Posterior vena cava (tissue), 2 donors: ENCODE data around the gene POLR2J3. TPM values are rescaled to one million over a fixed set of nuclear protein-coding genes. Genes with fewer than 3 reads are reported as not detected.
"Not testable (repeated sequence)": the region's sequence is repeated elsewhere in the genome, so short reads cannot be mapped to it uniquely, and the experiment has no call there.

Source experiments
- DNase-seq: peaks from one replicate; pipeline ENCODE4 v3.0.0-alpha.2; 2020; ENCODE audit warnings: low spot score
- intact Hi-C, 2 donors: fragments of 100-400 bp; cut with DNase I; formaldehyde crosslinking; loops; one replicate each; pipeline versions ENCODE4 v1.14.1 to v1.14.2; 2022 to 2023
- total RNA-seq, 2 donors: library from RNA; stranded (reverse); fragmentation: NEBNext Ultra II Directional; extraction: Animal tissue kit (Norgen Biotek cat#: 25700); gene quantifications; one replicate each; pipeline ENCODE4 v1.2.1, GENCODE V29; 2021
- donor health status: DM: yes; HTN: yes; CAD: no.
- donor health status: DM: yes; HTN: yes; CAD: no.

POLR2J3 gene
- total RNA-seq, 2 donors from 2014 or later: 21.9 to 32.0 TPM

DNA sequence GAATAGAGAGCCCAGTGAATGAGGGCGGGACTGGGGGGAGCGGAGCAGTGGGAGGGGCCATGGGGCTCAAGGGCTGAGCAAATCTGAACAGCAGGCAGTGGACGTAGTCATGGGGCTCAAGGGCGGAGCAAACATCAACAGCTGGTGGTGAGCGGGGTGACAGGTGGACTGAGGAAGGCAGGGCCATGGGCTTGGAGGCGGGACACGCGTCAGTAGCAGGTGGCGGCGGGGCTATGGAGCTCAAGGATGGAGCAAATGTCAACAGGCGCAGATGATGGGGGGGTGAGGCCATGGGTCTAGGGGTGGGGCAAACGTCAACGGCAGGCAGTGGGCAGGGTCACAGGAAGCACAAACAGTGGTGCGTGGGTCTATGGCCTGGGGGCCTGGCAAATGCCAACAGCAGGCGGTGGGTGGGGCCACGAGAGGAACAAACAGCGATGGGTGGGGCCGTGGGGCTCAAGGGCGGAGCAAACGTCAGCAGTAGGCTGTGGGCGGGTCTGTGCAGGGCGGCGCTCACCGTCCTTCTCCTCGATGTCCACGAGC lies 20.2 kb upstream of the POLR2J3 start:
- DNase-seq: peak; percentile 59
- intact Hi-C loops: not testable (repeated sequence)

DNA sequence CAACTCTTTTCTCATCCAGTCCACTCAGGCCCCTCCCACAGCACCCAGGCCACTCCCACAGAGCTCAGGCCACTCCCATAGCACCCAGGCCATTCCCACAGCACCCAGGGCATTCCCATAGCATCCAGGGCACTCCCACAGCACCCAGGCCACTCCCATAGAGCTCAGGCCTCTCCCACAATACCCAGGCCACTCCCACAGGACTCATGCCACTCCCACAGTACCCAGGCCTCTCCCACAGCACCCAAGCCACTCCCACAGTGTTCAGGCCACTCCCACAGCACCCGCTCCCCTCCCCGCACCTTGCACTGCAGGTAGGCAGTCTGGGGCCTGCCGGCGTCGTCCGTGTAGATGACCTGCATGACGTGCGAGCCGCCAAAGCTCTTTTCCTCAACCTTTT lies 17.5 kb upstream of the POLR2J3 start:
- intact Hi-C loops, DNase-seq: not testable (repeated sequence)

DNA sequence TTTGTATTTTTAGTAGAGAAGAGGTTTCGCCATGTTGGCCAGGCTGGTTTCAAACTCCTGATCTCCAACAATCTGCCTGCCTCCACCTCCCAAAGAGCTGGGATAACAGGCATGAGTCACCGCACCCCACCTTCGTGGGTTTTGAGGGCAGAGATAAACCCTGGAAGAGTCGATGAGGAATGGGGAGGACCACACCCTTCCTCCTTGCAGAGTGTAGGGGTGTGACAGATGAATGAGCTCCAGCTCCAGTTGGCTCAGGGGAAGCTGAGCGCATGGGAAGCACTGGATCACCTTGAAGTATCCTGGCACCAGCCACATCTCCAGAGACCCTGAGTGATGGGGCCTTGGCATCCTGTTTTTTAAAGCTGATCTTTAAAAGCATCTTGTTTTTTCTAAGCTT lies 11.1 kb upstream of the POLR2J3 start:
- intact Hi-C loops, DNase-seq: not testable (repeated sequence)

DNA sequence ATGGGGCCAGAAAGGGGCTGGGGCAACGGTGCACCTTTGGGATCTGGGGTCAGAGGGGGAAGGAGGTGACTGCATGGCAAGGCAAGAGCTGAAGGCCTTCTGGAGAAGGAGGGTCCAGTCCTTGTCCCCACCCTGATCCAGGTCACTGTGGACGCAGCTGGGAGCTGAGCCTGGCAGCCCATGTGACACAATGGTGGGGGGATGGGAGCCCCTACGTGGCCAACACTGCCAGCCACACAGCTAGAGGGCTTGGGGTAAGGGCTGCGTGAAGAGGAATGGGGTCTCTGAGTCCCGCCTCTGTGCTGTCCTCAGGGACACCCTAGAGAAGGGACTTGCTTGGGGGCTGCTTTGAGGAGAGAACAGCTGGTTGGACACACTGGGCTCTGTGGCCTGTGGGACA lies 9.3 kb upstream of the POLR2J3 start:
- intact Hi-C loops: not testable (repeated sequence)

DNA sequence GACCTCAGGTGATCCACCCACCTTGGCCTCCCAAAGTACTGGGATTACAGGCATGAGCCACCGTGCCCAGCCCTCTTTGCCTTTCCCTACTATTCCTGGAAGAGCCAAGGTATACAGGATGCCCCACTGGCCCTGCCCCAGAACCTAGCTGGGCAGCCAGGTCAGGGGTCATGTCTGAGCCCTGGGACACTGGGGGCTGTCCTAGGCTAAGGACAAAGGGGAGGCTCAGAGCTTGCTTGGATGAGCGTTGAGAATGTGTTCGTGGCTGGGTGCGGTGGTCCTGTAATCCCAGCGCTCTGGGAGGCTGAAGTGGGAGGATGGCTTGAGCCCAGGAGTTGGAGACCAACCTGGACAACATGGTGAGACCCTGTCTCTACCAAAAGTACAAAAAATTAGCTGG lies 6.1 kb upstream of the POLR2J3 start:
- intact Hi-C loops: not testable (repeated sequence)
- peak; percentile 70 for DNase-seq

More for the DNA sequence above, 9.3 kb upstream of the POLR2J3 start:
- not testable (repeated sequence) for DNase-seq

DNA sequence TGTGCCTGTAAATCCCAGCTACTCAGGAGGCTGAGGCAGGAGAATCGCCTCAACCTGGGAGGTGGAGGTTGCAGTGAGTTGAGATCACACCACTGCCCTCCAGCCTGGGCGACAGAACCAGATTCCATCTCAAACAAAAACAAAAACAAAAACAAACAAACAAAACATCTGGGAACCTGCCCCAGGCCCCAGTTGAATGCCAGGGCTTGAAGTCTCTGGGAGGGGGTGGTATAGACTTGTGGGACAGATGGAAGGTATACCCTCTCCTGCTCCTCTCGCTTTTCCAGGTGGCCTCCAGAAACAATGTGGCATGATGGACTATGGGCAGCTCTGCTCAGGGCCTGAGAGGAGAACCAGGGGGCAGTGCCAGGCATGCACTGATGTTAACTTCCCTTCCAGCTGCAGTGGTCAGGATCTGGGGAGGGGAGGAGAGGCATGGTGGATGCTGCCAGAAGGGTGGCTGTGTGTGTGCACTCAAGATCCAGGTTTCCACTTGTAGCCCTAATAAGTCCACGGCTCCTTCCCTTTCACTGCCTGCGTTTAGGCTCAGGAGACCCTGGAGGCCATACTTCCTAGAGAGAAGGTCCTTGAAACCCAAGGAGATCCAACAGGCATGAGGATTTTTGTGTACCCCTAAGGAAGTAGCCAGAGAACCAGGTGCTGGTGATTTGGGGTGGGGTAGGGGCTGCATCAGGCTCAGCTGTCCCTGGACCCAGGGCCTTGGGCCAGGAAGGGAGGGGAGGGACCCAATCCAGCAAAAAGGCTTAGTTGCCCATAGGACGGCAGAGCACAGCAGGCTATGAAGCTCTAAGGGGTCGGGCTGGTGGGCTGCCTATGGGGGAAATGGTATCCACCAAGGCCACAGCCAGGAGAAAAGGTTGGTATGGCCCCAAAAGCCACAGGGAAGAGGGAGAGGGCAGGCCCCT lies 5.2 kb upstream of the POLR2J3 start:
- intact Hi-C loops: not testable (repeated sequence)
- peak; percentile 69 for DNase-seq

DNA sequence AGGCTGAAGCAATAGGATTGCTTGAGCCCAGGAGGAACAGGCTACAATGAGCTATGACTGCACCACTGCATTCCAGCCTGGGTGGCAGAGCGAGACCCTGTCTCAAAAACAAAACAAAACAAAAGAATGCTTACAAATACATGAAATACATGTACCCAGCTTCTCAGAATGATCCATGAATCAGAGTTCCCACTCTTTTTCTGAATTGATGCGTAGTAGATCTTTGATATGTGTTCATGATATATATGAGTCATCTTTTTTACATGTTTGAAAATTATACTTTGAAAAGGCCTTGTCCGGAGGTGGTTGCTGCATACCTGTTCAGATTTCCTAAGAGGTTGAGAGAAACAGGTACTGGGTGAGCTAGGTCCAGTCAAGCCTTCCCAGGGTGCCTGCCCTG lies 4.0 kb upstream of the POLR2J3 start:
- DNase-seq, intact Hi-C loops: not testable (repeated sequence)

DNA sequence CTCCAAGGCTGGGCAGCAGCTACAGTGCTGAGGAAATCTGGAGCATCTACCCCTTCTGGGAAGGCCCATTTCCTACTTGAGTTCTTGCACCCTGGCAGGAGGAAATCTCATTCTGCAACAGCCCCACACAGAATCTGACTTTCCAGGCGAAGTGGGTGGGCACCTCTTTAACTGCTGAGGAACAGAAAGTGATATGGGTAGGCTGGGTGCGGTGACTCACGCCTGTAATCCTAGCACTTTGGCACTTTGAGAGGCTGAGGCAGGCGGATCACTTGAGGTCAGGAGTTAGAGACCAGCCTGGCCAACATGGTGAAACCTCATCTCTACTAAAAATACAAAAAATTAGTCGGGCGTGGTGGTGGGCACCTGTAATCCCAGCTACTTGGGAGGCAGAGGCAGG lies 2.2 kb upstream of the POLR2J3 start:
- DNase-seq, intact Hi-C loops: not testable (repeated sequence)

DNA sequence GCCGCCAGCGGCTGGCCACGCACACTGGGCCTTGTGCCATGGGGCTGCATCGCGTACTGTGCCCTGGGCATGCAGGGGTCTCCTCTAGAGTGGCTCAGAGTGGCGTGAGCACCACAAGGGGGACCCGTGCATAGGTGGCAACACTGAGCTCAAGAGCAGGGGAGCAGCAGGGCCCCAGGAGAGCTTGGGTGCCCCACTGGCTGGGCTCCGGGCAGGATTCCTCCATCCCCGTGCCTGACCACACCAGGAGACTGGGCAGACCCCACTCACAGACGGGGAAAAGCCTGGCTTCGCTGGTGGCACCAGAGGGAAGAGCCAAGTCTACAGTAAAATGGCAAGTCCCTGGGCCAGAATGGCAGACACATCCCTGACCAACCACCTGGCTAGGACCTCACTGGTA lies 3.8 kb downstream of the POLR2J3 start:
- DNase-seq: peak; percentile 50
- intact Hi-C loops: not testable (repeated sequence)

DNA sequence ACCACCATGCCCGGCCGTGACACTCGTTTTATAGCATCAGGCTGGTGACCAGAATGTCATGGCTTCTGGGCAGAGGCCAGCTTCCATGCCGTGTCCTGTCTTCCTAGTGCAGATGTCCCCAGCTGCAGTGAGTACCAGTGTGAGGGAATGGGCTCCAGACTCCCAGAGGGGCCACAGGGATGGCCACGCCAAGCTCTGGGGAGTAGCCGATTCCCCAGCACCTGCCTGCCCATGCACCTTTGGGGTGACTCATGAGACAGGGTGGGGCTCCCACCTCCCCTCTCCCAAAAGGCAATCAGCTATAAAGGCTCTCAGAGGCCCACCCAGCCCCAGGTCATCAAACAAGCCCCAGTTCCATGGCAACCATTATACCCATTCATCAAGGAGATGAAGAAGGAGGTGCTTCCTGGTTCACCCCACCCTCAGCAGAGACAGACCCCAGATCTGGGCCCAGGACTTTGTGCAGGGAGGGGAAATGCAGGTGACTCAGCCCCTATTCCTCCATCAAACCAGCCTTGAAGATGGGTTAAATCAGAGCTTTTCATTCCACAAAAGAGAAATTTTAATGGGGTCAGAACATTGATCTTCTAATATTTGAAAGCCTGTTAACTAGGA lies 21.5 kb downstream of the POLR2J3 start, which contains the start of gene SPDYE2:
Gene SPDYE2 (plus strand): TSS at position 419 of the 615 bp plus-strand sequence. CDS start 2,030 bp downstream, outside the sequence.
- intact Hi-C loops, DNase-seq: not testable (repeated sequence)

DNA sequence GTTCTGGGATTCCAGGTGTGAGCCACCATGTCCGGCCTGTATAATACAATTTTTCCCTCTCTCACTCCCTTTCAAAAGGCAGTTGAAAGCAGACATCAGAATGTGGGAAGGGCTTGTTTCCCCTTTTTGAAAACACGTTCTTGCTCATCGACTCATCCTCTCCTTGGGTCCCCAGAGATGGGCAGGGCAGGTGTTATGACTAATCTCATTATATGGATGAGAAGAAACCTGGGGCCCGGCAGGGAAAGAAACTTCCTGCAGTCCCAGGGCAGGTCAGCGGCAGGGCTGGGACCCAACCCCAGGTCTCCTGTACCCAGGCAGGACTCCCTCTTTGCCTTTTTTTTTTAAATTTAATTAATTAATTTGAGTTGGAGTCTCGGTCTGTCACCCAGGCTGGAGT lies 26.0 kb downstream of the POLR2J3 start:
- DNase-seq: peak; percentile 50
- intact Hi-C loops: not testable (repeated sequence)

DNA sequence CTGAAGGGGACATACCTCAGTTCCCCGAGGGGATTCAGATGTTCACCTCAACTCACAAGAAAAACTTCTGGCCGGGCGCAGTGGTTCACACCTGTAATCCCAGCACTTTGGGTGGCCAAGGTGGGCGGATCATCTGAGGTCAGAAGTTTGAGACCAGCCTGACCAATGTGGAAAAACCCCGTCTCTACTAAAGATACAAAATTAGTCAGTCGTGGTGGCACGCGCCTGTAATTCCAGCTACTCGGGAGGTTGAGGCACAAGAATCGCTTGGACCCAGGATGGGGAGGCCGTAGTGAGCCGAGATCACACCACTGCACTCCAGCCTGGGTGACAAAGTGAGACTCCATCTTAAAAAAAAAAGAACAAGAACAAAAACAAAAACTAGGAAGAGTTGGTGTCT lies 27.1 kb downstream of the POLR2J3 start:
- DNase-seq, intact Hi-C loops: not testable (repeated sequence)

DNA sequence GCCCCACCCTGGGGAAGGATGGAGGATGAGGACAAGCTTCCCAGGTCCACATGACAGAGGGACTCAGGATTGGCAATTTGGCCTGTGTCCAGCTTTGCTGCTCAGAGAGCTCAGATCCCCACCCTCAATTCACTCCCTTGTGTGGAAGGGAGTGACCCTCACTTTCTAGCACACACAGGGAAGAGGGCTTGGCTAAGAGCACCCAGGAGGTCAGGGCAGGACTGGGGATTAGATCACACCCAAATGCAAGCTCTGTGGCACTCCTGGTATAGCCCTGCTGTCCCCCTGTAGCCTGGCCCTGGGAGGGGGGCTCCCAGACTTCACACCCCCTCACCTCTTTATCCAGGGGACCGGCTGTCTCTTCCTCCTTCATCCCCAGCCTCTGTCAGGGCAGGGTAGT lies 28.0 kb downstream of the POLR2J3 start:
- DNase-seq, intact Hi-C loops: not testable (repeated sequence)

DNA sequence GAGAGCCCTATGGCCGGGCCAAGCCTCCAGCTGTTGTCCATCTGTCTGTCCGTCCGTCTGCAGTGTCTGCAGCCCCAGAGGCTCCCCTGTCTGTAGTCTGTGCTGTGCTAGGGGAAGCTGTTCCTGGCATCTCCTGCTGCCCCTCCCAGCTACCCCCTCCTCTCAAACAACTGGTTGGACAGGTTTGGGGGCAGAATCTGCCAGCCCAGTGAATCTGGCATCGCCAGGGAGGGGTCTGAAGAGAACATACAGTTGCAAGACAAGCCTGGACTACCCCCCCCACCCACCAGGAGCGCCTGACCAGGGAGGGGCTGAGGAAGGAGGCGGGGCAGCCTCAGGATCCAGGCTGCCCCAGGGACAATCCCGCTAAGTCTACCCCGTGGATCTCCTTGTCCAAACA lies 28.8 kb downstream of the POLR2J3 start, which contains the start of gene UPK3BL2:
Gene UPK3BL2 (minus strand): TSS at position 101 of the 400 bp plus-strand sequence. CDS start 60 bp downstream, at position 41.
- intact Hi-C loops, DNase-seq: not testable (repeated sequence)

DNA sequence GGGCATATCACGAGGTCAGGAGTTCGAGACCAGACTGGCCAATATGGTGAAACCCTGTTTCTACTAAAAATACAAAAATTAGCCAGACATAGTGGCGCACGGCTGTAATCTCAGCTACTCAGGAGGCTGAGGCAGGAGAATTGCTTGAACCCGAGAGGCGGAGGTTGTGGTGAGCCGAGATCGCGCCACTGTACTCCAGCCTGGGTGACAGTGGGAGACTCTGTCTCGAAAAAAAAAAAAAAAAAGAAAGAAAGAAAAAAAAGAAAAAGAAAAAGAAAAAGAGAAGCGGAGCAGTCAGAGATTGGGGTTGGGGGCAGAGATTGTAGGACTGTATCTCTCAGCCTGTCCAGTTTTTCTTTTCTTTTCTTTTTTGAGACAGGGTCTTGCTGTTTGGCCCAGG lies 29.6 kb downstream of the POLR2J3 start:
- intact Hi-C loops: not testable (repeated sequence)
- peak; percentile 72 for DNase-seq

DNA sequence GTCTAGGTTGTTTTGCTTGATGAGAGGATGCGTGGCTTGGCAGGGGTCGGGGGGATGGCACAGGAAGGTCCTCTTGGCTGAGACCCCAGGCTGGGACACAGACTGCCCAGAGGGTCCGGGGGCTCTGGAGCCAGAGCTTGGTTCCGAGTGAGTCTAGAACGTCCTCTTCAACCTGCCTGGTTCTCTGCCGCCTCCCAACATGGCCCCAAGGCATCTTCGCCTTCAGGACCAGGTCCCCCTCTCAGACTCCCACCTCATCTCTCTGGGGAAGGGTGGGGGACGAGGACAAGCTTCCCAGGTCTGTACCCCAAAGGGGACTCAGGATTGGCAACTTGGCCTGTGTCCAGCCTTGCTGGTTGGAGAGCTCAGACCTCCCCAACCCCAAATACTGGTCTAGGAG lies 30.3 kb downstream of the POLR2J3 start:
- DNase-seq, intact Hi-C loops: not testable (repeated sequence)

DNA sequence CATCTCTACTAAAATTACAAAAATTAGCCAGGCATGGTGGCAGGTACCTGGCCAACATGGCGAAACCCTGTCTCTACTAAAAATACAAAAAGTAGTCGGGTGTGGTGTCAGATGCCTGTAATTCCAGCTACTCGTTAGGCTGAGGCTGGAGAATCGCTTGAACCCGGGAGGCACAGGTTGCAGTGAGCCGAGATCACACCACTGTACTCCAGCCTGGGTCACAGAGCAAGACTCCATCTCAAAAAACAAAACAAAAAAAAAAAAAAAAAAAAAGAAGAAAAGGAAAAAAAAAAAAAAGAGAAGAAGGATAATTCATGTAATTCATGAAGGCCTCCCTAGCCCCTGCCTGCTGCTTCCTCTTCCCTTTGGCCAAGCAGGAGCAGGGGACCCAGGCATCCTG lies 31.8 kb downstream of the POLR2J3 start:
- intact Hi-C loops: not testable (repeated sequence)
- DNase-seq: peak; percentile 51

DNA sequence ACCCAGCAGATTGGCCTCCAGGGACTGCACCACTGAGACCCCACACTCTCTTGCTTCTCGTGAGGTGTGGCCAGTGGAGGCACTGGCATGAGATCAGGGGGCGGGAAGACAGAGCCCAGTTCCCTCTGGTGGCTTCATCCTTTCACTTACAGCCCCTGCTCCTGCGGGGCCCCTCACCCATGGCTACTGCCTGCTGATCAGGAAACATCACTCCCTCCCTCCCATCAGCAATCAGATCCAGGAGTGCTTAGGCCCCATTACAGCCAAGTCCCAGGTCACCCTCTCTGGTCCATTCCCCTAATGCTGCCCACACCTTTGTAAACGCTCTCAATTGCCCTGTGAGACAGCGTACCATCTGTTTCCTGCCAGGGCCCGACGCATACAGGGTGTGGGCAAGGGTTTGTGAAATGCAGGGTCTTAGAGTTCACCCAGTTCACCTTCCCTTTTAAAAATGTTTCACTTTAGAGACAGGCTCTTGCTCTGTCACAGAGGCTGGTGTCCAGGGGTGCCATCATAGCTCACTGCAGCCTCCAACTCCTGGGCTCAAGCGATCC lies 37.2 kb downstream of the POLR2J3 start:
- intact Hi-C loops, DNase-seq: not testable (repeated sequence)

DNA sequence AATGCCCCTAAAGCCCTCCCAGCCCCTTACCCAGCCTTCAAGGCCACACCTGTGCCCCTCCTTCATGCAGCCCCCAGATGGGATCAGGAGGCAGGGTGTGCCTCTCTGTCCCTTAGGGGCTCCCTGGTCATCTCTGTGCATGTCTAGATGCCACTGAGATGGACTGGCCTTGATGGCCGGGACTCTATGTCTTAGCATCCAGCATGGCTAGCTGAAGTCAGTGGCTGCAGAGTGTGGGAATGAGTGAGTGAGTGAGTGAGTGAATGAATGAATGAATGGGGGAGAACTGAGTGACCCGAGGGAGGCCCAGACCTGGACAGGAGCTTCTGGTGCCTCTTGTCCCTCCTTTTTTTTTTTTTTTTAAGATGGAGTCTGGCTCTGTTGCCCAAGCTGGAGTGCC lies 40.3 kb downstream of the POLR2J3 start:
- DNase-seq, intact Hi-C loops: not testable (repeated sequence)
